ENCODE results near the gene CAMK2G. TPM values are rescaled to one million over a fixed set of nuclear protein-coding genes. Genes with fewer than 3 reads are reported as not detected.

CAMK2G gene
- polyA plus RNA-seq, 2 of the 4 experiments (the other 2 are of a cell fraction), result 22.6 to 25.5 TPM

GRCh38 chr10:73854310-73854709 lies 20.0 kb downstream of the CAMK2G start:
- ChIA-PET POLR2A (no interaction called here), CTCF (interaction anchor here (0.6 to 32.3 kb wide), 5 partner anchors 9 to 124 kb away, joined by 3 to 565 read pairs (median 93); partner anchors contain the start of gene CAMK2G)
- FAIRE-seq, result no peak
- DNase-seq (ENCODE audit: low read depth in 1 of 2, low spot score in 1 of 2), result no peak
- peaks cover 33% of the 10 kb centered on the region for H3K4me1 ChIP-seq
- no peak overlapping the region for H3K27ac ChIP-seq
- ATAC-seq, result no peak
- TF ChIP-seq NPAS2 (CRISPR knock-in tag; IDR thresholded peaks at IDR 0.05; ENCODE audit: borderline replicate concordance), result no peak
- TF ChIP-seq JUNB (IDR thresholded peaks at IDR 0.05), result no peak
- no peak for TF ChIP-seq CBX8 (IDR thresholded peaks at IDR 0.05)
- TF ChIP-seq ATOH8 (CRISPR knock-in tag; IDR thresholded peaks at IDR 0.05; ENCODE audit: low read depth), result no peak
- no peak for TF ChIP-seq MAX (IDR thresholded peaks at IDR 0.05)
- no peak for TF ChIP-seq HMGXB4 (CRISPR knock-in tag; IDR thresholded peaks at IDR 0.05; ENCODE audit: borderline replicate concordance)
- TF ChIP-seq E2F6 (IDR thresholded peaks at IDR 0.05; ENCODE audit: borderline replicate concordance, low read depth), result no peak
- no peak for TF ChIP-seq CHD4 (IDR thresholded peaks at IDR 0.05; ENCODE audit: borderline replicate concordance)
- TF ChIP-seq RCOR1 (IDR thresholded peaks at IDR 0.05; ENCODE audit: low read depth, low read length), result no peak
- no peak for TF ChIP-seq POLR2AphosphoS2 (conservative IDR thresholded peaks at IDR 0.05; ENCODE audit: low read length)
- TF ChIP-seq EHF (CRISPR knock-in tag; IDR thresholded peaks at IDR 0.05), result no peak
- no peak for TF ChIP-seq RNF2 (IDR thresholded peaks at IDR 0.05; ENCODE audit: borderline replicate concordance, low read depth)
- no peak for TF ChIP-seq ZSCAN20 (CRISPR knock-in tag; IDR thresholded peaks at IDR 0.05)
- TF ChIP-seq MYC (IDR thresholded peaks at IDR 0.05; ENCODE audit: borderline replicate concordance, low read length), result no peak
- TF ChIP-seq TP53 (CRISPR knock-in tag; IDR thresholded peaks at IDR 0.05), result no peak
- no peak for TF ChIP-seq HOXA7 (CRISPR knock-in tag; IDR thresholded peaks at IDR 0.05)
- no peak for TF ChIP-seq MAZ (IDR thresholded peaks at IDR 0.05; ENCODE audit: borderline replicate concordance, low read depth, low read length)
- TF ChIP-seq PHF8 (IDR thresholded peaks at IDR 0.05; ENCODE audit: borderline replicate concordance, low read depth), result no peak
- H3K4me2 ChIP-seq, result no peak overlapping the region
- 90% methylated on average over 5 of the region's 5 CpGs for WGBS (ENCODE audit: missing lambda C conversion rate)
- no peak overlapping the region for H3K4me3 ChIP-seq
- H3K9me3 ChIP-seq, result no peaks in the 10 kb centered on the region

GRCh38 chr10:73853196-73853595 lies 21.2 kb downstream of the CAMK2G start:
- Histone ChIP-seq H3K9me3 (no peaks in the 10 kb centered on the region), H3K4me3 (no peak overlapping the region), H3K4me2 (no peak overlapping the region), H3K4me1 (peaks cover 29% of the 10 kb centered on the region), H3K27ac (no peak overlapping the region)
- no peak for ATAC-seq
- POLR2A ChIA-PET, result no interaction called here
- CTCF ChIA-PET, result interaction anchor here (0.7 to 32.3 kb wide), 6 partner anchors 10 to 382 kb away, joined by 4 to 565 read pairs (median 90); partner anchors contain the start of gene CAMK2G
- TF ChIP-seq RCOR1 (IDR thresholded peaks at IDR 0.05; ENCODE audit: low read depth, low read length), result no peak
- no peak for TF ChIP-seq HMGXB4 (CRISPR knock-in tag; IDR thresholded peaks at IDR 0.05; ENCODE audit: borderline replicate concordance)
- TF ChIP-seq RNF2 (IDR thresholded peaks at IDR 0.05; ENCODE audit: borderline replicate concordance, low read depth), result no peak
- no peak for TF ChIP-seq PHF8 (IDR thresholded peaks at IDR 0.05; ENCODE audit: borderline replicate concordance, low read depth)
- no peak for TF ChIP-seq ZC3H11A (IDR thresholded peaks at IDR 0.05)
- no peak for TF ChIP-seq BHLHE40 (IDR thresholded peaks at IDR 0.05; ENCODE audit: low read depth, low read length)
- TF ChIP-seq USF2 (IDR thresholded peaks at IDR 0.05), result no peak
- no peak for FAIRE-seq
- WGBS (ENCODE audit: missing lambda C conversion rate), result 87% methylated on average over 10 of the region's 10 CpGs
- DNase-seq (ENCODE audit: low read depth in 1 of 2, low spot score in 1 of 2), result no peak
